HG02642 (cell line): ENCODE measurements around the gene RAB3C.

Source experiments
- ATAC-seq: cut with Tn5 transposase; IDR thresholded peaks from one replicate; pipeline ENCODE4 v1.9.1; 2021; ENCODE audit warnings: mild to moderate bottlenecking; ENCODE audit not compliant: unreplicated experiment, poor library complexity

The RAB3C gene

GRCh38 chr5:58898538-58898937 is 315.7 kb downstream of the RAB3C start:
- no peak for ATAC-seq

- ATAC-seq: no peak
Measured at GRCh38 chr5:58901271-58901670, 318.4 kb downstream of the RAB3C start.

DNA sequence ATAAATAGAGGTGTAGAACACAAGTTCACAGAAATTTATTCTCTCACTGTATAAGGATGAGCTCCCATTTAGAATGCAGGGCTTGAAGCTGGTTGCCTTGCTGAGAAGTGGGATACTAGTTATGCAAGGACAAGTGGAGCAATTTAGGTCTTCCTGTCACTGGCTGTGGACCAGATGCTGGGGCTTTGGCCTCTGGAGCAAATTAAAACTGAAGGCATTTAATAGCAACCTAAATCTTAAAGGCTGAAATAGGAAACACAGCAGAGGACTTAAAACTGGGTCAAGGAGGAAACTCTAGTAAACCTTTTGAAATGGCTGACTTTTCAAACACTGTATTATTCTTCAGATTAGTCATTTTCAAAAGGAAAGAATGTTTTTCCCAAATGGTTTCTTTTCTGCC is 319.4 kb downstream of the RAB3C start:
- no peak for ATAC-seq

- no peak for ATAC-seq
Measured at GRCh38 chr5:58902765-58903164, 319.9 kb downstream of the RAB3C start.

GRCh38 chr5:58904737-58905136 is 321.9 kb downstream of the RAB3C start:
- no peak for ATAC-seq

DNA sequence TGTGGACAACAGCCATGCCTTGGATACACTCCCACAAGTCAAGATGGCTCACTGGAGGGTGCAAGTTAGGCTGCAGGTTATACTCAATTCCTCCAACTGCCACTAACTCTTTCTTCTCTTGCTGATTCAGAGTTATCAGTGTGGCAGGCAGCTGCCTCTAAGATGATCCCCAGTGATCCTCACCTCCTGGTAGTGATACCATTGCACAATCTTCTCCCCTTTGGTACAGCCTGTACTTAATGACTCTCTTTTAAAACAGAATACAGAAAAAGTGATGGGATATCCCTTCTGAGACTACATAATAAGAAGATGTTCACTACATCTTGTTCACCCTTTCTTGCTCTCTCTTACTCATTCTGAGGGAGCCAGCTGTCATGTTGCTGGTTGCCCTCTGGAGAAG is 323.1 kb downstream of the RAB3C start:
- ATAC-seq: no peak
